Left lobe of liver (tissue), 2 donors: ENCODE data around the gene KIAA2012. TPM values are rescaled to one million over a fixed set of nuclear protein-coding genes. Genes with fewer than 3 reads are reported as not detected.

Source experiments
- ATAC-seq: fragments of 200-7000 bp; cut with Tn5 transposase; one replicate; pipeline ENCODE4 v1.9.1; 2020; ENCODE audit warnings: mild to moderate bottlenecking, moderate library complexity
- DNase-seq: peaks from one replicate; pipeline ENCODE4 v3.0.0-alpha.2; 2020; ENCODE audit warnings: low spot score
- total RNA-seq: library from RNA; stranded (reverse); gene quantifications from one replicate; pipeline ENCODE4 v1.2.1, GENCODE V29; 2021
- donor health status: DM: no; HTN: no; CAD: no; lungs with moderate emphysema.
- donor health status: DM: no; HTN: yes; CAD: no.

Gene KIAA2012
- total RNA-seq, 1 donor from 2014 or later = 0.30 TPM

- no peak for DNase-seq
- no peak for ATAC-seq
Measured at GRCh38 chr2:202042444-202042843, 30.6 kb upstream of the KIAA2012 start.

- DNase-seq (no peak), ATAC-seq (no peak)
Measured at GRCh38 chr2:202043475-202043874, 29.6 kb upstream of the KIAA2012 start.

- no peak for DNase-seq
- no peak for ATAC-seq
Measured at GRCh38 chr2:202044777-202045176, 28.3 kb upstream of the KIAA2012 start.

GRCh38 chr2:202046572-202046971 lies 26.5 kb upstream of the KIAA2012 start:
- DNase-seq = no peak
- ATAC-seq = no peak

GRCh38 chr2:202049092-202049728 lies 23.8 kb upstream of the KIAA2012 start:
- no peak for DNase-seq
- no peak for ATAC-seq

GRCh38 chr2:202049840-202050239 lies 23.2 kb upstream of the KIAA2012 start:
- DNase-seq = no peak

GRCh38 chr2:202050652-202051051 lies 22.4 kb upstream of the KIAA2012 start:
- DNase-seq (no peak), ATAC-seq (no peak)

More at GRCh38 chr2:202049840-202050239, 23.2 kb upstream of the KIAA2012 start:
- no peak for ATAC-seq

GRCh38 chr2:202051499-202052161 lies 21.4 kb upstream of the KIAA2012 start:
- no peak for DNase-seq
- ATAC-seq = no peak

GRCh38 chr2:202052235-202052634 lies 20.8 kb upstream of the KIAA2012 start:
- no peak for DNase-seq

GRCh38 chr2:202054679-202055078 lies 18.4 kb upstream of the KIAA2012 start:
- DNase-seq (no peak), ATAC-seq (no peak)

More at GRCh38 chr2:202052235-202052634, 20.8 kb upstream of the KIAA2012 start:
- ATAC-seq = no peak

- DNase-seq (no peak), ATAC-seq (no peak)
Measured at GRCh38 chr2:202056611-202057010, 16.4 kb upstream of the KIAA2012 start.

GRCh38 chr2:202060218-202060617 lies 12.8 kb upstream of the KIAA2012 start:
- ATAC-seq (no peak), DNase-seq (no peak)

- no peak for ATAC-seq
- no peak for DNase-seq
Measured at GRCh38 chr2:202061695-202062094, 11.4 kb upstream of the KIAA2012 start.

- DNase-seq = no peak
- ATAC-seq = no peak
Measured at GRCh38 chr2:202064171-202064880, 8.7 kb upstream of the KIAA2012 start.

GRCh38 chr2:202064881-202065230 lies 8.2 kb upstream of the KIAA2012 start:
- DNase-seq (no peak), ATAC-seq (no peak)

- DNase-seq (no peak), ATAC-seq (no peak)
Measured at GRCh38 chr2:202065876-202066275, 7.2 kb upstream of the KIAA2012 start.

GRCh38 chr2:202066875-202067274 lies 6.2 kb upstream of the KIAA2012 start:
- ATAC-seq (no peak), DNase-seq (no peak)

GRCh38 chr2:202067589-202067988 lies 5.5 kb upstream of the KIAA2012 start:
- no peak for ATAC-seq
- DNase-seq = no peak

GRCh38 chr2:202069170-202070067 lies 3.6 kb upstream of the KIAA2012 start:
- no peak for ATAC-seq
- DNase-seq = no peak

- DNase-seq (no peak), ATAC-seq (no peak)
Measured at GRCh38 chr2:202071107-202071506, 1.9 kb upstream of the KIAA2012 start.

GRCh38 chr2:202072226-202072625 lies 829 bp upstream of the KIAA2012 start:
- DNase-seq = no peak
- no peak for ATAC-seq
